AG09309 (cell line): ENCODE results near the gene PIP5K1C.
"Not testable (repeated sequence)": the region's sequence is repeated elsewhere in the genome, so short reads cannot be mapped to it uniquely, and the experiment has no call there.

Experiments
- DNase-seq: peaks from one replicate; pipeline ENCODE4 v3.0.0-alpha.2; 2010; ENCODE audit warnings: low read depth
- H3K4me3 ChIP-seq: 2 replicates; pipeline ENCODE4 v1.5.1; 2011; ENCODE audit warnings: mild to moderate bottlenecking, low read depth, low read length, moderate library complexity; ENCODE audit not compliant: control insufficient read depth
- CTCF ChIP-seq: IDR thresholded peaks from 2 replicates; pipeline ENCODE4 v1.5.1; 2011; ENCODE audit warnings: mild to moderate bottlenecking, low read depth, low read length, inconsistent platforms; ENCODE audit not compliant: insufficient read depth, control insufficient read depth; ENCODE audit errors: missing control alignments

PIP5K1C gene

GRCh38 chr19:3590991-3591659 is 109.1 kb downstream of the PIP5K1C start:
- TF ChIP-seq CTCF = no peak
- DNase-seq = no peak

GRCh38 chr19:3589949-3590348 is 110.3 kb downstream of the PIP5K1C start:
- H3K4me3 ChIP-seq = no peak overlapping the region
- no peak for DNase-seq
- no peak for TF ChIP-seq CTCF

More at GRCh38 chr19:3590991-3591659, 109.1 kb downstream of the PIP5K1C start:
- no peak overlapping the region for H3K4me3 ChIP-seq

DNA sequence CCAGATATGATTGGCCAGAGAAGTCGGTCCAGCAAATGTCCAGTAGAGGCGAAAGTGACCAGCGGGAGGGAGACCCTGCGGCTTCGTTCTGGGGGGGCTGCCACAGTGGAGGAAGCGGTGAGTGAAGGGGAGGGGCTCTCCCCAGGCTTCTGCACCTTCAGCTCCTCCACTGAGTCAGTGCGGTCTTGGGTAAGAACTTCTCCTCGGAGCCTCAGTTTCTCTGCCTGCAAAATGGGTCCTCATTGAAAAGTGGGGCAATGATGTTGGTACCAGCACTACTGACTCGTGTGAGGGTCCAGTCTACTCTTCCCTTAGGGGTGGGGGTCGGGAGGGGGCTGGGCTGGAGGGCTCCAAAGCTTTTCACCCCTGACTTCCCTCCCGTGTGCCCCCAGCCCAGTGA is 110.8 kb downstream of the PIP5K1C start:
- DNase-seq = no peak
- TF ChIP-seq CTCF = no peak
- H3K4me3 ChIP-seq = no peak overlapping the region

DNA sequence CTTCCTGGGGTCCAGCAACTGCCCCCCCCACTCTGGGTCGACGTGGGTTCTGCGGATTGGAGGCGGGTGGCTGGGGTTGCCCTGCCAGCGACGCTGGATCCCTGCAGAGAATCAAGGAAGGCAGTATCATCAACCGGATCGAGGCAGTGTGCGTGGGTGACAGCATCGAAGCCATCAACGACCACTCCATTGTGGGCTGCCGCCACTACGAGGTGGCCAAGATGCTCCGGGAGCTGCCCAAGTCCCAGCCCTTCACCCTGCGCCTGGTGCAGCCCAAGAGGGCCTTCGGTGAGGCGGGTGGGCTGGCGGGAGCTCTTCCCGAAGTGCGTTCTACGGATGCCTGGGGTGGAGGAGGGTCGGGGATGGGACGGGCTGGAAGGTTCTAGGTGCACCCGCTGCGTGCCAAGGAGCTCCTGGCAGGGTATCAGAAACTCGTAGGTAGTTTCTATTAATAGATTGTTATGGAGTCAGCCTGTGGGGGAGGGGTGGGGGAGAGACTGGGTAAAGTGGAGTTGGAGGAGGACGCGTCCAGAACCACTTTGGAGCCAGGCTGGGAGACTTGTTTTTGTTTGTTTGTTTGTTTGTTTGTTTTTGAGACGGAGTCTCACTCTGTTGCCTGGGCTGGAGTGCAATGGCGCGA is 113.4 kb downstream of the PIP5K1C start:
- H3K4me3 ChIP-seq = no peak overlapping the region
- no peak for DNase-seq
- TF ChIP-seq CTCF = no peak

DNA sequence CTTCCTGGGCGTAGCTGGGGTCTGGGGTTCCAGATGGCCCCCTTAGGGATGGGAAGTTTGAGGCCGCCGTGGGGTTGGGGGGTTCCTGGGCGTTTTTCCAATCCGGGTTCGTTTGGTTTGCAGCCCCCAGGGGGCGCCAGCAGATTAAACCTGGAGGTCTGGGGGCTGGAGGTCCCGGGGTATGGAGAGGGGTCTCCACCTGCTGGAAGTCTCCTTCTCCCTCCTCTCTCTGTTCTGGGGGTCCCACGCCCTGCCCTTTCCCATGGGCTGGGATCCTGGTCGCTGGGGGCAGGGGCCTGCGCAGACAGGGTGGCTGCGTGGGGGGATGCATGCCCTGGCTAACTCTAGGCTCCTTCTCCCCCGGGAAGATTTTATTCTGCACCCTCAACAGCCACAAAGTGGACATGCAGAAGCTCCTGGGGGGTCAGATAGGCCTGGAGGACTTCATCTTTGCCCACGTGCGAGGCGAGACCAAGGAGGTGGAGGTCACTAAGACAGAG is 114.1 kb downstream of the PIP5K1C start:
- peak; percentile 41 for TF ChIP-seq CTCF
- DNase-seq = no peak
- H3K4me3 ChIP-seq = no peak overlapping the region

DNA sequence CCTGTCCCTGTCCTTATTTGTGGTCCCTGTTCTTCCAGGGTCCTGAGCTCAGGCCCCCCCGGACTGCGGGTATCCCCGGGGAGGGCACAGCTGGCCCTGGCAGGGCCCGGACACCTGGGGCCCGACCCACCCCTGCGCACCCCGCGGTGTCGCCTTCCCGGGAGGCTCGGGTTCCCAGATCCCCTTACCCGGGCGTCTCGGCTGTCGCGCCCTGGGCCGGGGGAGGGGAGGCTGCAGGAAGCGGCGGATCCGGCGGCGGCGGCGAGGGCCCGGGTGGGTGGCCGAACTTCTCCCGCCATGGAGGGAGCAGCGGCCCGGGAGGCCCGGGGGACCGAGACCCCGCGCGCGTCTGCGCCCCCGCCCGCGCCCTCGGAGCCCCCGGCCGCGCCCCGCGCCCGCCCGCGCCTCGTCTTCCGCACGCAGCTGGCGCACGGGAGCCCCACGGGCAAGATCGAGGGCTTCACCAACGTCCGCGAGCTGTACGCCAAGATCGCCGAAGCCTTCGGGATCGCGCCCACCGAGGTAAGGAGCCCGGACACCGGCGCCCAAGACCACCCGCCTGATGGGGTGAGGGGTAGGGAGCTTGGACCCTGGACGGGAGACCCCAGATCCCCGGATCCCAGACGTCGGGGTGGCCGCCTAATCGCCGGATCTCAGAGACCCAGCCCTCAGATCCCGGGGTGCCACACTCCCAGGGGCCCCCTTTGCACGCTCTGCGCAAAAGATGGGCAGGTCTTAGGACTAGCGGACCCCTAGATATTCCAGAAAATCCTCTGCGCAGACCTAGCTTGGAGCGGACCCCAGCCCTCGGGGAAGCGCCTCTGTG is 114.8 kb downstream of the PIP5K1C start, which contains the start of gene GIPC3:
TSS of gene GIPC3 (plus strand) at position 178 of the 826 bp plus-strand sequence. CDS start at position 298, 120 bp downstream.
- no peak for DNase-seq
- peak within 1 kb of the TSS; percentile 11; the same call in 1 of the 2 replicates for H3K4me3 ChIP-seq
- no peak for TF ChIP-seq CTCF

- not testable (repeated sequence) for DNase-seq, H3K4me3 ChIP-seq
Observed at GRCh38 chr19:3584036-3584802, 116.0 kb downstream of the PIP5K1C start.

- H3K4me3 ChIP-seq, DNase-seq: not testable (repeated sequence)
Observed at GRCh38 chr19:3581792-3582191, 118.5 kb downstream of the PIP5K1C start.
